Testis (tissue), 2 donors: Measurements from ENCODE around the gene MYOZ3.

Source experiments
- CTCF ChIP-seq, 3 experiments: fragments of 450-650 bp in 2 of 3; fragments of 200-600 bp in 1 of 3; sonication (generic) in 1 of 3; IDR thresholded peaks; one replicate each; pipeline ENCODE4 v1.5.1; 2016 to 2019; ENCODE audit warnings: antibody characterized with exemption in 3 of 3, mild to moderate bottlenecking in 2 of 3, moderate library complexity in 1 of 3
- POLR2A ChIP-seq: fragments of 450-650 bp; IDR thresholded peaks from one replicate; pipeline ENCODE4 v1.6.1; 2017; ENCODE audit warnings: antibody characterized with exemption, mild to moderate bottlenecking, moderate library complexity

GRCh38 chr5:150631326-150631701 lies 29.7 kb upstream of the MYOZ3 start:
- TF ChIP-seq CTCF (IDR thresholded peaks at IDR 0.05) (no peak), POLR2A (no peak)
